PC-9 (cell line): Measurements from ENCODE around the gene SEC16B. TPM values are rescaled to one million over a fixed set of nuclear protein-coding genes. Genes with fewer than 3 reads are reported as not detected.

Experiments
- BruUV-seq: library from RNA; stranded (reverse); fragments of 400-500 nt; replicated peaks from 2 replicates; lab custom pipeline; 2021; lab: Mats Ljungman, UMichigan
- CTCF ChIA-PET: fragments of 300-600 bp; sonication (Branson Sonifier 250); formaldehyde crosslinking; loops from one replicate; lab custom pipeline; 2022; ENCODE audit warnings: antibody characterized with exemption; lab: Charles Lee
- POLR2A ChIA-PET: fragments of 300-600 bp; sonication (Branson Sonifier 250); formaldehyde crosslinking; loops from one replicate; lab custom pipeline; 2022; ENCODE audit warnings: antibody characterized with exemption; ENCODE audit not compliant: unreplicated experiment; lab: Charles Lee
- DNase-seq, 2 experiments: peaks; one replicate each; pipeline versions ENCODE4 v3.0.0 to v3.0.0-alpha.2; 2015 to 2022; ENCODE audit warnings: mixed read lengths in 1 of 2
- H2AFZ ChIP-seq: fragments of 200-600 bp; sonication (generic); 2 replicates; pipeline ENCODE4 v1.8.1; 2017; ENCODE audit warnings: antibody characterized with exemption
- H3F3A ChIP-seq: fragments of 200-600 bp; sonication (generic); 2 replicates; pipeline ENCODE4 v1.8.1; 2017; ENCODE audit warnings: antibody characterized with exemption, mild to moderate bottlenecking, low read depth; ENCODE audit not compliant: insufficient read depth
- H3K27ac ChIP-seq: fragments of 200-600 bp; sonication (generic); 2 replicates; pipeline ENCODE4 v1.6.1; 2016; ENCODE audit warnings: mixed run types
- H3K27me3 ChIP-seq: fragments of 200-600 bp; sonication (generic); 2 replicates; pipeline ENCODE4 v1.6.1; 2016; ENCODE audit warnings: low read depth, mixed run types; ENCODE audit not compliant: insufficient read depth
- H3K36me3 ChIP-seq: fragments of 200-600 bp; sonication (generic); 2 replicates; pipeline ENCODE4 v1.6.1; 2016; ENCODE audit warnings: low read depth, mixed run types
- H3K4me1 ChIP-seq: fragments of 200-600 bp; sonication (generic); replicated peaks from 2 replicates; pipeline ENCODE4 v1.6.1; 2016; ENCODE audit warnings: mixed run types; ENCODE audit not compliant: insufficient read depth
- H3K4me2 ChIP-seq: fragments of 200-600 bp; sonication (generic); 2 replicates; pipeline ENCODE4 v1.6.1; 2017; ENCODE audit warnings: mixed run types
- H3K4me3 ChIP-seq: fragments of 200-600 bp; sonication (generic); 2 replicates; pipeline ENCODE4 v1.6.1; 2016; ENCODE audit warnings: mixed run types
- H3K79me2 ChIP-seq: fragments of 200-600 bp; sonication (generic); 2 replicates; pipeline ENCODE4 v1.6.1; 2017; ENCODE audit warnings: low read depth, mixed run types
- H3K9me2 ChIP-seq: fragments of 200-600 bp; sonication (generic); 2 replicates; pipeline ENCODE4 v1.8.1; 2017; ENCODE audit warnings: mild to moderate bottlenecking; ENCODE audit not compliant: insufficient read depth
- H3K9me3 ChIP-seq: fragments of 200-600 bp; sonication (generic); 2 replicates; pipeline ENCODE4 v1.8.1; 2016; ENCODE audit warnings: low read depth; ENCODE audit not compliant: insufficient read depth
- H4K20me1 ChIP-seq: fragments of 200-600 bp; sonication (generic); 2 replicates; pipeline ENCODE4 v1.8.1; 2017; ENCODE audit not compliant: insufficient read depth
- CTCF ChIP-seq: fragments of 200-600 bp; sonication (generic); conservative IDR thresholded peaks from 2 replicates; pipeline ENCODE4 v1.6.1; 2017; ENCODE audit warnings: mixed run types, antibody characterized with exemption, mild to moderate bottlenecking, moderate library complexity
- EZH2 ChIP-seq: fragments of 200-600 bp; sonication (generic); IDR thresholded peaks from 2 replicates; pipeline ENCODE4 v1.8.0; 2017; ENCODE audit warnings: antibody characterized with exemption, low read depth
- intact Hi-C: fragments of 100-400 bp; cut with micrococcal nuclease; formaldehyde crosslinking; loops from one replicate; pipeline ENCODE4 v1.10.0; 2022; ENCODE audit not compliant: unreplicated experiment
- total RNA-seq: library from RNA; stranded (reverse); gene quantifications from 2 replicates; pipeline ENCODE4 v1.2.3, GENCODE V29; 2021

The SEC16B gene
- total RNA-seq, 1 experiment from 2014 or later = 2.0 TPM

GRCh38 chr1:177914603-177915002 lies 55.3 kb downstream of the SEC16B start:
- Histone ChIP-seq H3F3A (no peaks in the 10 kb centered on the region), H3K4me2 (no peak overlapping the region), H3K36me3 (no peaks in the 10 kb centered on the region), H3K27me3 (peaks cover 3% of the 10 kb centered on the region; the same call in 1 of the 2 replicates), H3K79me2 (no peaks in the 10 kb centered on the region), H3K9me3 (no peaks in the 10 kb centered on the region), H3K4me3 (no peak overlapping the region), H4K20me1 (no peaks in the 10 kb centered on the region), H3K27ac (no peak overlapping the region), H3K9me2 (no peaks in the 10 kb centered on the region), H2AFZ (no peak overlapping the region), H3K4me1 (0 out of 2 replicates have a peak, but pooled peaks cover 6% of the 10 kb centered on the region)
- TF ChIP-seq EZH2 (no peak), CTCF (no peak)
- BruUV-seq = no TSS peak
- intact Hi-C loops = no loop called here
- ChIA-PET CTCF (interaction anchor here (0.6 kb wide), 1 partner anchor 1505 kb away, joined by 13 read pairs; no protein-coding TSS in a partner anchor), POLR2A (no interaction called here)
- no peak for DNase-seq

DNA sequence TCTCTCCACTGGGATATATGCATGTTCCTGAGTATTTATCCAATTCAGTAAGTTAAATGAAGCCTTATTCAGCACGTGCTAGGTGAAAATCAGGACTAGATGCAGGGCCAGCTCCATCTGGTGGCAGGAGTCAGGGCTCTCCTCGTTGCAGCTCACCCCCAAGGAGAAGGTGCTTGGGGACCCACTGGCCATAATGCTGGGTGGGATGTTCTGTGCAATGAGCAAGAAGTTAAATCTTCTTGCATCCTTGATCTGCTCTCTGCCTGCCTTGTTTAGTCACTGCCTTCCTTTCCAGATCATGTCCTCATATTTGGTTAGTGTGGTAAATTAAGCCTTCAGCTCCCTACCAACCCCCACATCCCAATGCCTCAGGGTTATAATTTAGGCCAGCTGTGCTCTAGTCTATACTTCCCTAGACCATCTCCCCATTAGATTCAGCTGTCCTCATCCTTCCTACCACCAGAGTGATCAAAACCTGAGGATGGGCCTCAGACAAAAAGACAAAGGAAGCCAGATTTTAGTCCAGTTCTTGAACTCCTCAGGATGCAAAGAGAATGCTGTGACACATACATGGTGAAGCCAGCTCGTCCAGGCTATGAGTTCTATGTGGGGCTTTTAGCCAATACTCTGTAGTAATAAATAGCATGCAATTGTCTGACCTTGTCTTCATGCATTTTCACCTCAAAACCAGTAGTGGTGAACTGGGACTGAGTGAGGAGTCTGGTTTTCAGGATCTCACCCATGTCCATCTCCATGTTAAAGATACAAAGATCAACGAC lies 55.9 kb downstream of the SEC16B start:
- TF ChIP-seq EZH2 = no peak
- 0 out of 2 replicates have a peak, but pooled peaks have one; percentile 24 for TF ChIP-seq CTCF
- Histone ChIP-seq H3K27me3 (no peaks in the 10 kb centered on the region), H2AFZ (no peak overlapping the region), H3K9me2 (no peaks in the 10 kb centered on the region), H3K79me2 (no peaks in the 10 kb centered on the region), H3F3A (no peaks in the 10 kb centered on the region), H3K4me1 (0 out of 2 replicates have a peak, but pooled peaks cover 6% of the 10 kb centered on the region), H3K9me3 (no peaks in the 10 kb centered on the region), H3K27ac (no peak overlapping the region), H3K36me3 (no peaks in the 10 kb centered on the region), H4K20me1 (no peaks in the 10 kb centered on the region), H3K4me3 (no peak overlapping the region), H3K4me2 (no peak overlapping the region)
- ChIA-PET POLR2A (no interaction called here), CTCF (no interaction called here)
- DNase-seq = no peak
- intact Hi-C loops = no loop called here
- BruUV-seq = no TSS peak

DNA sequence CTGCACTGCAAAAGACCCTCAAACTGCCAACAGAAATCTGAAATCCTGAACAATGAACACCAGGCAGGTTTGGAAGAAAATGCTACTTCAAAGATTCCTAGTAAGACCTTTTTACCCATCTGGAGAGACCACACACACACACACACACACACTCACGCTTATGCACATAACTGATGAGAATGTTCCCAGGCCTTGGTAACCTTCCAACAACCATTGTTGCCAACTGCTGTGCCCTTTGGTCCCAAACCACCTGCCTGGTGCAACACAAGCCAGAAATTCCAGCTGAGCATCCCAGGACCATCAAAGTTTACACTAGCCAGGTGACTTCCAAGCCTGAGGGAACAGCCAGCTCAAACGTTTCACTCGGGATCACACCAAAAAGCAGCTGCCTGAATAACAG lies 56.9 kb downstream of the SEC16B start:
- ChIA-PET POLR2A (no interaction called here), CTCF (no interaction called here)
- Histone ChIP-seq H3K9me3 (no peaks in the 10 kb centered on the region), H4K20me1 (no peaks in the 10 kb centered on the region), H2AFZ (no peak overlapping the region), H3K36me3 (no peaks in the 10 kb centered on the region), H3K27ac (no peak overlapping the region), H3K27me3 (no peaks in the 10 kb centered on the region), H3K79me2 (no peaks in the 10 kb centered on the region), H3K4me1 (0 out of 2 replicates have a peak, but pooled peaks cover 6% of the 10 kb centered on the region), H3F3A (no peaks in the 10 kb centered on the region), H3K4me3 (no peak overlapping the region), H3K4me2 (no peak overlapping the region), H3K9me2 (no peaks in the 10 kb centered on the region)
- TF ChIP-seq EZH2 = no peak
- no peak for TF ChIP-seq CTCF
- intact Hi-C loops = no loop called here
- BruUV-seq = no TSS peak
- no peak for DNase-seq
